Stromal cell of bone marrow (primary cell): ENCODE results near the gene HECTD4.
"Not testable (repeated sequence)": the region's sequence is repeated elsewhere in the genome, so short reads cannot be mapped to it uniquely, and the experiment has no call there.

ENCODE experiments used
- DNase-seq: peaks from one replicate; pipeline ENCODE4 v3.0.0-alpha.2; 2012; ENCODE audit warnings: low read depth

The HECTD4 gene

DNA sequence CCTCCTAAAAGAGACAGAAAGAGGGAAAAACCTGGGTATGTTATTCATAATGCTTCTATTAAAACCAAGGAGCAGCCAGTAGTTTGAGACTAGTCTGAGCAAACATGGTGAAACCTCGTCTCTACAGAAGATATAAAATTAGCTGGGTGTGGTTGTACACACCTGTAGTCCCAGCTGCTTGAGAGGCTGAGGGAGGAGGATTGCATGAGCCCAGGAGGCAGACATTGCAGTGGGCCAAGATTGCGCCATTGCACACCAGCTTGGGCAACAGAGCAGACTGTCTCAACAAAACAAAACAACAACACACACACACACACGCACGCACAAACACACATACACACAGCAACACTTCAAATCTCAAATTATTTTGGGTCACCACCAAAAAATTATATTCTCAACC lies 27.8 kb downstream of the HECTD4 start:
- DNase-seq: no peak

- no peak for DNase-seq
Measured at GRCh38 chr12:112353393-112353792, 28.8 kb downstream of the HECTD4 start.

DNA sequence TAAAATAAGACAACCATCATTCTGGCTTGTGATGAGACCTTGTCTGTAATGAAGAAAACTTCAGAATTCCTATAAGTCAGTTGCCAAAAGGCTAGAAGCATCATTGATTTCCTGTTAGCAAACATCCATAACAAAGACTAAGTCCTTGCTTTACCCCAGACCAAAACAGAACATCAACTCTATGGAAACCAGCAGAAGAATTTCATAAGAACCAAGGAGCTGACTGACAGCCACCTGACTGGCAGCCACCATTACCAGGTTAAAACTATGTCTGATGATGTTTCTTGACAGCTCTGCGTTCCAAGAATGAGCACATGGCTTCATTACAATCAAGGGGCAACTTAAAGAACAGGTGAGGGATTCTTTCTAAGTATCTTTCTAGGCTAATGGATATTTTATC lies 29.3 kb downstream of the HECTD4 start:
- no peak for DNase-seq

GRCh38 chr12:112350593-112351592 lies 31.3 kb downstream of the HECTD4 start:
- no peak for DNase-seq

DNA sequence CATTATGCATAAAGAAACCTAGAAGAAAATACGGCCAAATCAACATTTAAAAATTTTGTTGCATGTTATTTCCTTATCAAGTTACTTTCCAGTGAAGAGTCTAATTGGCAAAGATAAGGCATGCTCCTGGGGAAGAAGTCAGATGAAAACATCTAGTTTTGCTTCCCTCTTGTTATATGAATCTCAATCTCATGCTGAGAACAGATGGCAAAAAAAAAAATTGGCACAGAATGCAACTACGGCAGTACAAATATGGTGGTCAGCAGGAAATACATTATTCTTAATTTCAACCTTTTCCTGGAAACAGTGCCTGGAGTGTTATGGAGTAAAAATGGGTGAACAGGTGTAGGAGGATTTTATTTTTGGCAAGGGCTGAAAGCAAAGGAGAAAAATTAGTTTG lies 32.8 kb downstream of the HECTD4 start:
- DNase-seq: no peak

GRCh38 chr12:112348926-112349325 lies 33.3 kb downstream of the HECTD4 start:
- not testable (repeated sequence) for DNase-seq

DNA sequence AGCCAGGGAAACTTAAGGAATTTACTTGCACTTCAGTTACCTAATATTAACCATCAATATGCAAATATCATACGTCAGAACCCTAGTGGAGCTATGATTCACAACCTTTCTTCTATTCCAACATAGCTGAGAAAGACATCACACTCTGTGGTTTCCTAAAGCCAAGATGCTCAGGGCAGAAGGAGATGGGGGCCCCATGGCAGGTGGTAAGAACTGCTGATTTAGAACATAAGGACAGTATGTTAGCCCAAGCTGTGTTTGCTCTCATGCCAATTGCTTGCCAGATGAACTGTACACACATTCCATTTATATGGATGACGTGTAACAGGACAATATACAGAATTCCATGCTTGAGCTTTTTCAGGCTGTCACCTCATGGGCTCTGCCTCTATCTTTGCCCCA lies 34.6 kb downstream of the HECTD4 start:
- DNase-seq: no peak

- DNase-seq: no peak
Measured at GRCh38 chr12:112346194-112346593, 36.0 kb downstream of the HECTD4 start.

DNA sequence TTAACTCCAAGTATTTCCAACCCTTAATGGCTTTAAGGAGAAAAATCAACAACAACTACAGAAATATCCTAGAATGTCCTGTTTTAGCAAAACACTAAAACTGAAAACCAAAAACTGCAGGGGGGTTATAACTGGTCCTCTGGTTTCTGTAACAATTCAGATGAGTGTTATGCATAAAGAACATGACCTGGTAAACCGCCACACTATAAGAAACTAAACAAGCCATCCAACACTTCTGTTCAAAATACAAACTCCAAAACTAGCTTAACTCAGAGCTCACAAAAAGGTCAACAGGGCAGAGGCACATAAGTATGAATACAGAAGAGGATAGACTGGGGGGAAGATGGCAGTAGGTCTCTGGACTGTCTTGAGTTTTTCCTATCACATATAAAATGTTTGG lies 38.0 kb downstream of the HECTD4 start:
- no peak for DNase-seq

DNA sequence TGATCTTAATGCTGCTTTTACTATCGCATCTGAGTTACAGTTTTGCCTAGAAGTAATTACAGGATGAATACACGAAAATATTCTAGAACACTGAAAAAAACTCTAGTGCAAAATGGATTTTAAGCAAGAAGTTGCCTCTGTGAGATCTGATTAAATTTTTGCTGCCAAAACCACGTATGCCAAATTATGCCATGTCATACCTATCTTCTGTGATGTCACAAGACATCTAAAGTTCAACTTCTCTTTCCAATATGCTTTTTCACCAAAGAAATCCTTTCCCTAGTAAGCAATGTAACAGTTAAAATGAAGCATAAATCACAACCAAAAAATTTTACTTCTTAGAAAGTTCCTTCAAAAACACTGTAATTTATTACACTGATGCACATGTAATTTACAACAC lies 39.6 kb downstream of the HECTD4 start:
- no peak for DNase-seq

DNA sequence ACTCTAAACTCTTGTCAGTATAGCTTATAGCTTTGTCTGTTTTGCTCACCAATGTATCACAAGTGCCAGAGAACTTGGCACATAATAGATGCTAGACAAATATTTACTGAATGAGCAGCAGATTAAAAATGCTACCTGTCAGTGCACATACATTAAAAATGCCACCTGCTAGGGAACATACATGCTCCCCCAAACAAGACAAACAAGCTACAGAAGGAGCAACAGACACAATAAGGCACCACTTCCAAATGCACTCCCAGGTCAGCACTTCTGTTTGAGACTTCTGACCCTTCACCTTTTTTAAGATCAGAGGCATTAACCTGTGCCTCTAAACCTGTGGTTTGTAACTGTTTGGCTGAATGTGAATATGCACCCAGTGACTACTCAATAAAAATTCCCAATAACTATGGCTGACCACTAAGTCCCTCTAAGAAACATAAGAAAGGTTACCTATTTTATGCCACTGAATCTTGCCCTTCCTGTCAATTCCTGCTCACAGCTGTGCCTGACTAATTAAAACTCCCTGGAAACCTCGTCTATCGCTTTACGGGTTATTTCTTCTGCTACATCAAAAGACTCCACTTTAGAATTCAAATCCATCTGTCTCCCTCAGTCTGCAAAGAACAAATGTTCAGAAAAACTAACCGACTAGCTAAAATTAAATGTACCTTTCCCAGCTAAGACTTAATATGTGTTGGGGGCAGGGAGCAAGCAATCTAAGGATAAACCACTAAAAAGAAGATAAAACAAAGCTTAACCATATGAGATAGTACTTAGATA lies 41.0 kb downstream of the HECTD4 start:
- no peak for DNase-seq

GRCh38 chr12:112340230-112340629 lies 42.0 kb downstream of the HECTD4 start:
- DNase-seq: no peak

GRCh38 chr12:112334999-112335398 lies 47.2 kb downstream of the HECTD4 start:
- not testable (repeated sequence) for DNase-seq

- DNase-seq: no peak
Measured at GRCh38 chr12:112333019-112333418, 49.2 kb downstream of the HECTD4 start.

- no peak for DNase-seq
Measured at GRCh38 chr12:112331886-112332285, 50.3 kb downstream of the HECTD4 start.

- DNase-seq: no peak
Measured at GRCh38 chr12:112330706-112331105, 51.5 kb downstream of the HECTD4 start.

- DNase-seq: no peak
Measured at GRCh38 chr12:112328456-112329124, 53.6 kb downstream of the HECTD4 start.

- no peak for DNase-seq
Measured at GRCh38 chr12:112327209-112327938, 54.9 kb downstream of the HECTD4 start.

DNA sequence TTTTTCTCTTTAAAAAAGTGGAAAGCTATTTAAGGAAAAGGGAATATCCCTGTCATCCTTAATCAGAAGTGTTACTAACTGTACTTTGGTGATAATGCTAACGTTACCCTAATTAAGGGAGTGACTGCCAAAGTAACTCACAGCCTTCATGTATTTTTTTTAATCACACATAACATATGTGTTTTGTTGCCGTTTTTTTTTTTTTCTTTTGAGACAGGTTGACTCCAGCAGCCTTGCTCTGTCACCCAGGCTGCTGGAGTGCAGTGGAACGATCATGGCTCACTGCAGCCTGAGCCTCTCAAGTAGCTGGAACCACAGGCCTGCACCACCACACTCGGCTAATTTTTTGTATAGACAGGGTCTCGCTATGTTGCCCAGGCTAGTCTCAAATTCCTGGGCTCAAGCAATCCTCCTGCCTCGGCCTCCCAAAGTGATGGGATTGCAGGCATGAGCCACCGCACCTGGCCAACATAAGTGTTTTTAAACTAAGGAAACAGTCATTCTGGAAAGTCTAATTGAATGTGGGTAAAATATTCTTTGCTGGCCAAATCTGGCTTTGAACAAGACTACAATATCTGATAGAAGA lies 56.5 kb downstream of the HECTD4 start:
- DNase-seq: no peak

GRCh38 chr12:112325157-112325556 lies 57.1 kb downstream of the HECTD4 start:
- DNase-seq: no peak

DNA sequence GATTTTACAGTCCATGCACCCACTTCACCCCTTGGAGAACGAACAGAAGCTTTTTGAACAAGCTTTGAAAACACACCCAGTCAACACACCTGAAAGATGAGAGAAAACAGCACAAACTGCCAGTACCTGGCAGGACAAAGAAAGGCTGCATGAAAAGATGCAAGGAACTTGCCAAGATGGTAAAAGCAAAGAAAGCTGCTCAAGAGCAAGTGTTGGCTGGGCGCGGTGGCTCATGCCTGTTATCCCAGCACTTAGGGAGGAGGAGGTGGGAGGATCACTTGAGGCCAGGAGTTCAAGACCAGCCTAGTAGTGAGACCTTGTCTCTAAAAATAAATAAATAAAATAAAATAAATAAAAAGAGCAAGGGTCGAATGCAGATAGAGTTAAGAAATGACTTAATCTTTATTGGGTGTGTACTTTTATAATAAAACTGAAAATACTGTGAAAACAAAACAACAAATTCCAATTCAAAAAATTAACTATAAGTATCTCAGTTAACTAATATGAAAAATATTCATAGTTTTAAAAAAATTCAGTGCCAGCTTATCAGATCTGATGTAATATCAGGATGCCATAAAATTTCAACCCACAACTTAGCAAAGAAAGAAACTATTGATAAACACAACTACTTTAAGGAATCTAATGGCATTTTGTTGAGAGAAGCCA lies 59.2 kb downstream of the HECTD4 start:
- DNase-seq: no peak
